Measurements from ENCODE around the gene FAM171A2.
"Not testable (repeated sequence)": the region's sequence is repeated elsewhere in the genome, so short reads cannot be mapped to it uniquely, and the experiment has no call there.

The FAM171A2 gene

DNA sequence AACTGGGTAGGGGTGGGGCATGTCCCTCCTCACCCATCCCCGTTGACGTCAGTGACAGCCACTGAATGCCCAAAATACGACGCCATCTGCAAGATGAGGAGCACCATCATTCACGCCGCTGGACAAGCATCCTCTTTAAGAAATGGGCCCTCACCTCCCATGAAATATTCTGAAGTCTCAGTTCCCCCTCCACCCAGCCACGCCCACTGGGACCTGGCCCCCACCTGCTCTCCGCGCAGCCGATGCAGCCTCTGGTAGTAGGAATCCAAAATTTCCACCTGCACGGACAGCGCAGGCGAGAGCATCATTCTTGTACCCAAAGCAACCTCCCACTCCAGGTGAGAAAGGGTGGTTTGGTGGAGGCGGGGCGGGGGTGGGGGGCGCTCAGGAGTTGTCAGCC lies 20.2 kb upstream of the FAM171A2 start:
- no peak for DNase-seq (ENCODE audit: low spot score)

DNA sequence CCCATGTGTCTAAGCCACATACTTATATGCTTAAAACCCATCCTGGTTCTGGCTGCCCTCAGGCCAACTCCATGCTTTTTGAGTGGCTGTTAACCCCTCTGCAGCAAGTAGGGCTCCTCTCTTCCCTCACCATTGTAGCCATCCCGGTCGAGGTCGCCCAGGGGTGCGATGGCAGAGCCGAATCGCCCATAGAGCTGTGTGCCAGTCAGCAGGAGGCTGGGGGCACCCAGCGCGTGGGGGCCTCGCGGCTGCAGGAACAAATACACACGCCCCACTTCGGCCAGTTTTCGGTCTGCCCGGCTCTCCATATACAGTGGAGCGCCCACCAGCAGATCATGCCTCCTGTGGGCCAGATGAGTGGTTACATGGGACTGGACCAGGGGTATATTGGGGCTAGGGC lies 19.7 kb upstream of the FAM171A2 start:
- no peak for DNase-seq (ENCODE audit: low spot score)

DNA sequence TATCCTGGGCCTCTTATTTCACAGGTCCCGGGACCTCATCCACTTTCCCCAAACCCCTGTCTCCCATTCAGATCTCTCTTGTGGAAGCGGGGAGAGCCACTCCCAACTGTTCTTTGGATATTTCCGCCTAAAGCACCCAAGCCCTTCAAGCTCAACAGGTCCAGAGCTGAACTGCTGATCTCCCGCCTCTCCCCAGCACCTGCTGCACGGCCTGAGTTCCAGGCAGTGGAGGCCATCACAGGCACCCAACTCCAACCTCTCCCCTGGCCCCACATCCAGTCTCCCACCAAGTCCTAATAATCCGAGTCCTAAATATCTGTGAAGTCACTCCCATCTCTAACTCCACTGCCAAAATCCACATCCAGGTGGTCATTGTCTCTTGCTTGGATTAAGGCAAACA lies 19.3 kb upstream of the FAM171A2 start:
- no peak for DNase-seq (ENCODE audit: low spot score)

DNA sequence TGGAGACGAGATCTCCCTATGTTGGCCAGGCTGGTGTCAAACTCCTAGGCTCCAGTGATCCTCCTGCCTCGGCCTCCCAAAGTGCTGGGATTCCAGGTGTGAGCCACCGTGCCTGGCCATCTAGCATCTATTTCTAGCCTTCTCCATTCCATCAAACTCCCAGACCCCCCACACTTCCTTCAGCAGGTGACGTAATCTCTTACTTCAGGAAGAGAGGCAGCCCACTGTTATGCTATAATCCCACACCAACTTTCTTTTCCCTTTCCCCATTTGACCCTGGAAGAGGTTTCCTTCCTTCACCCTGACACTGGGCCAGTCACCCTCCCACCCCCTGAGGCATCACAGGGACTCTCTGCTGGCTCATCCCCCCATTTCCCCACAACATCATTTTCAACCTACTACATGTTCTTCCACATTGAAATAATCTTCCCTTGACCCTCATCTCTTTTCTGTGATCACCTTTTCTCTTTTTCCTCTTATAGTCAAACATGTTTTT lies 18.2 kb upstream of the FAM171A2 start:
- DNase-seq (ENCODE audit: low spot score), result peak; percentile 20

DNA sequence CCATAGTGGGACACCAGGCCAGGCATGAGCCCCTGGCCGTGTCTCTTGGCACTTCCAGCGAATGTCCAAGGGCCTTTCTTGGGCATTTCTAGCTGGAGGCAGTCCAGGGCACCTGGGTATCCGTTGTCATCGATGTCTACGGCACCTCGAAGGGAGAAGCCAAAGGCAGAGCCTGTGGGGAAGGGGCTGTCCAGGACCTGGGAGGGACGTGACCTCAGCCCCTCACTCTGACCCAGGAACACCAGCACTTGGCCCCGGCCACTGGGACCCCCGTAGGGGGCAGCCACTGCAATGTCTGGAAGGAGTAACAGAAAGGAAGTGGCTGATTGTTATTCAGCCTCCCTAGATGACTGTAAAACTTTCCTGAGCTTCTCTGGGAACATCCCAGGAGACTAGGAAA lies 17.1 kb upstream of the FAM171A2 start:
- DNase-seq (ENCODE audit: low spot score), result no peak

DNA sequence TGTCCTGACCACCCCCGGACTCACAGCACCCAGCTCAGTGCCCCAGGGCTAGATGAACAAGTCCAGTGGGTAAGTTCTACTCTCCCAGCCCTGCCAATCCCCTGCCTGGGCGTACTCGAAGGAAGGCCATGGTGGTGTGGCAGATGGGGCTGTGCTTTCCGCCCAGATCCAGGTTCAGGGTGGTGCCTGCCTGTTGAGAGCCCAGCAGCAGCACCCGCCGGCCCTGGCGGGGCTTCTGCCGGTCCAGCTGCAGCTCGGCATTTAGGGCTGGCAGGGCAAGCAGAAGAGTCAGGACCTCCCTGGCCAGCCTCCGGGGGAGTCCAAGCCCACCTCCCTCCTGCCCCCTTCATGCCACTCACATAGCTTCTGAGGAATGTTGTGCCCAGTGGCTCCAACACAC lies 16.2 kb upstream of the FAM171A2 start:
- no peak for DNase-seq (ENCODE audit: low spot score)

DNA sequence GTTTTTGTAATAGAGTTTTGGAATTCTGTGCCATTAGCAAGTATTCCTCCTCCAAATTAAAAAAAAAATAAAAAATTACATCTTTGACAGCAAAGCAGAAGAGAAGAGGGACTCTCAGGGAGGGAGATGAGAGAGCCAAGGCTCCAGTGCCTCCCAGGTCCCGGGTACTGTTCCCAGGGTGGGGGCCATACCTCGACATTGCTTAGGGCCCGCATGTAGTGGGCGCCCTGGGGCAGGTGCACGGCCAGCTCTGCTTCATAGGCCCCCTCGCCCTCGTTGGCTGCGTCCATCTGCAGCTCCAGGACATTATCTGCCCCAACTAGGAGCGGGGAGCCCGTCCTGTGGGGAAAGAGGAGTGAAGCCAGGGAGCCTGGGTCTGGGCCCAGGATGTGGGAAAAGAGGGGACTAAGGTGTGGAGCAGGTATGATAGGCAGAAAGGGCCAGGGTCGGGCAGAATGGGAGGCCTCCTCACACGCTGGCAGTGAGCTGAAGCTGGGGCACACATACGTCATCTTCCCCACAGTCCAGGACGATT lies 14.6 kb upstream of the FAM171A2 start:
- DNase-seq (ENCODE audit: low spot score), result no peak

DNA sequence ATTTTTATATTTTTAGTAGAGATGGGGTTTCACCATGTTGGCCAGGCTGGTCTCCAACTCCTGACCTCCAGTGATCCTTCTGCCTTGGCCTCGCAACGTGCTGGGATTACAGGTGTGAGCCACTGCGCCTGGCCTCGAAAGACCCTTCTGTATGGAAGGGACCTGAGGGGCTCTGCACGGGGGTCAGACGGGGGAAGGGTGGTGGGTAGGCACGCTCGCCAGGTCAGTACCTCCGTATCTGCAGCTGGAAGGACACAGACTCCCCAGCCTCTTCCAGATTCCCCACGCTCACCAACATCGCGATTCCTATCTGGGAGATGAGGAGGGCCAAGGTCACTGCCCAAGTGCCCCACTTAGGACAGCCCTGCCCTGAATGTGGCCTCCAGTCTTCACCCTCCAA lies 13.1 kb upstream of the FAM171A2 start:
- no peak for DNase-seq (ENCODE audit: low spot score)

DNA sequence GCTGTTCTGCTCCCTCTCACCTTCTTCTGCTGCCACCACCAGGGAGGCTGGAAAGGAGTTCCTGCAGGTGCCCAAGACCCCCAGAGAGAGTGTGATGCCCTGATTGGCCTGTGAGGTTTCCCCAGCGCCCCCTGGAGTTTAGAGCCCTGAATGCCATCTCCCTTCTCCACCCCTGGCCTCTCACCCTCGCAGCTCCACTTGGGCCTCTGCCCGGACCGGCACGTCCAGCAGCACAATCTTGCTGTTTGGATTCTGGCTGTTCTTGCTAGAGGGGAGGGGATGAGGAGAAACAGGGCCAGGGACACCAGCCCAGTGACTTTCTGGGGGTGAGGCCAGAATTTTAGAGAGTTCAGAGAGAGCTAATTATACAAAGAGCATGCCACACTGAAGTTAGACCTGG lies 12.5 kb upstream of the FAM171A2 start:
- peak; percentile 80 for DNase-seq (ENCODE audit: low spot score)

DNA sequence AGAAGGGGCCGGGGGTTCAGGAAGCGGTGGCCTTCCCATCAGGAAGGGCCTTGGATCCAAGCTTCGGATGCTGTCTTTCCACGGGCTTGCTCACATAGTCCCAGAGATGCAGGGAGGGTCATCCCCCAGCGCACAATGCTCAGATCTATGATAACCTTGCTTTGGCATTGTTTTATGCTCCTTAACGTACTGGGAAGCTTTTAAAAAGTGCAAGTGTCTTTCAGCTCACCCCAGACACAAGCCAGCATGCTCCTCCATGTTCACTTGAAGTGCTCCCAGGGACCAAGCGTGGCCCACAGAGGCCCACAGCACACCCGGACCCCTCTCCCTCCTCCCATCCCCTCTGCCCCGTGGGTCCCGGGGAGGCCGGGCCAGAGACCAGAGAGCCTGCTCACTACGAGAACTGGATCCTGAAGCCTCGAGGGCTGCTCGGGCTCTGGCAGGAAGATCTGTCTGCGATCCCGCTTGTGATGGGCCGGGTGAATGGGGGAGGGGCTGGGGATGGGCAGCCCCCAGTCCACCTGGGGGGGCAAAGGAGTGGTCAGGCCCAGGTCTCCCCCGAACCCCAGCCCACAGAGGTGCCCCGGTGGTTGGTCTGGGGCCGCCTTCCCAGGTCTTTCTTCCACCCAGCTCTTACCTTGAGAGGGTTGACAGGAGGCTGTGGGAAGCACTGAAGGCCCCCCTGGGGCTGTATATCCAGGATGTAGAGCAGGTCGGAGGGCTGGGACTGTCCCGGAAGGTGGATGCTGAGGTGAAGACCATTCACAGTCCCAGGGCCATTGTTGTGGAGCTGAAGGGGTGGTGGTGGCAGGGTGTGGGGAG lies 11.8 kb upstream of the FAM171A2 start:
- peak; percentile 47 for DNase-seq (ENCODE audit: low spot score)

DNA sequence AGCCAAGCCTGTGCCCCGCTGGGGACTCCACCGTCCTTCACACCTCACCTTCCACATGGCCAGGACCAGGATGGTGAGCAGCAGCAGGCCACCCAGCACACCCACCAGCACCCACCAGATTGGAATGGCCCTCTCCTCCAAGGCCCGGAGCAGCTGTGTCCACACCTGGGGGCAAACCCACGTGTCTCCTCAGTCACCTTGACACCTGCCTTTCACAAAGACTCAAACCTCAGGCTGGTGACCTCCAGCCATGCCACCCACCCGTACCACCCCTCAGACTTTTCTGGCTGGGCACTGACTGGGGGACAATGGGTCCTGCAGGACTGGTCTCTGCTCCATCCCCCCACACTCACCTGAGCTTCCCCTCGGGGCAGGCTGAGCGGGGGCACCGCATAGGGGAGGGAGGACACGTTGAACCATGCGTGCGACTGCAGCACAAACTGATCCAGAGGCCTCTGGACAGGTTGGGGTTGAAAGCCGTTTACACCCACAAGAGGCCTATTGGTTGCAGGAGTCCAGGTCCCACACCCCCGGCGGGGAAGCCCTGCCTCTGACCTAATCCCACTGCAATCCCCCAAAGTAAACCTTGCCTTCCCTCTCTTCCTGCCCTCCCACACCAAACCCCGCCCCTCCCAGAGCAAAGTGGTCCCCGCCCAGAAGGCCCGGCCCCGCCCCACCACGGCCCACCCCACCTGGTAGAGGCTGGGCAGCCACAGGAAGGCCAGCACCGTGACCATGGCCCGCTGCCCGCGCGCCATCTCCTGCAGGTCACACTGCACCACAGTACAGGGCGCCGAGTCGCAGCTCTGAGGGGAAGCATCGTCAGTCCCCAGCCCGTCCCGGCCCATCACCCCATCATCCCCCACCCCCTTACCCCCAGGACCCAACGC lies 10.9 kb upstream of the FAM171A2 start:
- DNase-seq (ENCODE audit: low spot score), result no peak

DNA sequence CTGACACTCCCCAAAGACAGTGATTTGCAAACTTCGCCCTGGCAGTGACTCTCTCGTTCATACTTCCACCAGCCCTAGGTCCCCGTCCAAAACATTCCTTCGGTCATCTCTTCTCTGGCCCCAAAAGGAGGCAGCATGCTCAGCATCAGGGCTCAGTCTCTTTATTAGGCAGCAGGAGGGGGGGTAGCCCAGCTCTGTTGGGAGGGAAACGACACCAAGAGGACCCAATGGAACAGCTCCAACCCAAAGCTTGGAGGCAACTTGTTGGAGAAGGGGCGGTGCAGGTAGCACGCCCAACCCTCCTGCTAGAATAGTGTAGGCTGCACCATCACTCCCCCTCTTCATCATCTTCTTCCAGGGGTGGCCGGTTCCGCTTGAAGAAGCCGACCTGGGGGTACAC lies 8.4 kb upstream of the FAM171A2 start:
- no peak for DNase-seq (ENCODE audit: low spot score)

DNA sequence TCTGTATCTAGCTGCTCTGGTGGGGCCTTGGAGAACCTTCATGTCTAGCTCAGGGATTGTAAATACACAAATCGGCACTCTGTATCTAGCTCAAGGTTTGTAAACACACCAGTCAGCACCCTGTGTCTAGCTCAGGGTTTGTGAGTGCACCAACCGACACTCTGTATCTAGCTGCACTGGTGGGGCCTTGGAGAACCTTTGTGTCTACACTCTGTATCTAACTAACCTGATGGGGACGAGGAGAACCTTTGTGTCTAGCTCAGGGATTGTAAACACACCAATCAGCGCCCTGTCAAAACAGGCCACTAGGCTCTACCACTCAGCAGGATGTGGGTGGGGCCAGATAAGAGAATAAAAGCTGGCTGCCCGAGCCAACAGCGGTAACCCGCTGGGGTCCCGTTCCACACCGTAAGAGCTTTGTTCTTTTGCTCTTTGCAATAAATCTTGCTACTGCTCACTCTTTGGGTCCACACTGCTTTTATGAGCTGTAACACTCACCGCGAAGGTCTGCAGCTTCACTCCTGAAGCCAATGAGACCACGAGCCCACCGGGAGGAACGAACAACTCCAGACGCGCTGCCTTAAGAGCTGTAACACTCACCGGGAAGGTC lies 5.9 kb upstream of the FAM171A2 start:
- not testable (repeated sequence) for DNase-seq (ENCODE audit: low spot score)

DNA sequence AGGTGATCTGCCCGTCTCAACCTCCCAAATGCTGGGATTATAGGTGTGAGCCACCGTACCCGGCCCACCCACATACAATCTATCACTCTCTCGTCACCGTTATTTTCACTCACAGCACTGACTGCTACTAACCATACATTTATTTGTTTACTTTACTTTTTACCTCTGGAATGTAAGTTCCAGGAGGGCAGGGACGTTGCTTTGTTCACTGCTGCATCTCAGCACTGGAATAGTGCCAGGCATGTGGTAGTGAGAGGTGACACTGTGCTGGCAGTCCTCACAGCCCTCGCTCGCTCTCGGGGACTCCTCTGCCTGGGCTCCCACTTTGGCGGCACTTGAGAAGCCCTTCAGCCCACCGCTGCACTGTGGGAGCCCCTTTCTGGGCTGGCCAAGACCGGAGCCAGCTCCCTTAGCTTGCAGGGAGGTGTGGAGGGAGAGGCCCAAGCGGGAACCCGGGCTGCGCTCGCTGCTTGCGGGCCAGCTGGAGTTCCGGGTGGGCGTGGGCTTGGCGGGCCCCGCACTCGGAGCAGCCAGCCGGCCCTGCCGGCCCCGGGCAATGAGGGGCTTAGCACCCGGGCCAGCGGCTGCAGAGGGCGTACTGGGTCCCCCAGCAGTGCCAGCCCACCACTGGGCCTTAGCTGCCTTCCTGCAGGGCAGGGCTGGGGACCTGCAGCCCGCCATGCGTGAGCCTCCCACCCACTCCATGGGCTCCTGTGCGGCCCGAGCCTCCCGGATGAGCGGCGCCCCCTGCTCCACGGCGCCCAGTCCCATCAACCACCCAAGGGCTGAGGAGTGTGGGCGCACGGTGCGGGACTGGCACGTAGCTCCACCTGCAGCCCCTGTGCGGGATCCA lies 5.0 kb upstream of the FAM171A2 start:
- not testable (repeated sequence) for DNase-seq (ENCODE audit: low spot score)

DNA sequence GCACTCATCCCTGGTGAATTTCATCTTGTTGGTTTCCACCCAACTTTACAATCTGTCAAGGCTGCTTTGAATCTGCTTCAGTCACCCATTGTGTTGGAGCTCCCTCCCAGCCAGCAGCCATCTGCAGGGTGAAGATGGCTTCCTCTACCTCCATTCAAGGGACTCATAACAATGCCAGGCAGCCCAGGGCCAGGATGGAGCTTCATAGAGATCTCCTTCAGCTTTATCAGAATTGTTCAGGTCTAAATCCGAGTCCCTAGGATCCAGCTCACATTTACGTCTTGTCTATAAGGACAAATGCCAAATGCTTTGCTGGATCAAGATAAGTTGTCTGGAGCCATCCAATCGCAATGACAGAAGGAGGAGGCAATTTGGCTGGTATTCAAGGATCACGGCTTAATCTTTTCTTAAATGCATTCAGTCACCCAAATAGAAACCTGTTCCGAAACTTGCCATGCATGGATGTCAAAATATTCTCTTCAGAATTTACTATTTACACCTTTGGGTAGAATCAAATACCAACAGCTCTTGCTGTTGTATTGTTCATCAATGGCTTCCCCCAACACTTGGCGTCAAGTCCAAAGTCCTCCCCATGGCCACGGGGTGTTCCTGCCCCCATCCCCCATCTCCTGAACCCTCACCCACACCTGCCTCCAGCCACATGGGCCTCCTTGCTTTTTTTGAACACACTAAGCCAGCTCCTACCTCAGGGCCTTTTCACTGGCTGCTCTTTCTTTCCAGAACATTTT lies 3.8 kb upstream of the FAM171A2 start:
- DNase-seq (ENCODE audit: low spot score), result peak; percentile 71

DNA sequence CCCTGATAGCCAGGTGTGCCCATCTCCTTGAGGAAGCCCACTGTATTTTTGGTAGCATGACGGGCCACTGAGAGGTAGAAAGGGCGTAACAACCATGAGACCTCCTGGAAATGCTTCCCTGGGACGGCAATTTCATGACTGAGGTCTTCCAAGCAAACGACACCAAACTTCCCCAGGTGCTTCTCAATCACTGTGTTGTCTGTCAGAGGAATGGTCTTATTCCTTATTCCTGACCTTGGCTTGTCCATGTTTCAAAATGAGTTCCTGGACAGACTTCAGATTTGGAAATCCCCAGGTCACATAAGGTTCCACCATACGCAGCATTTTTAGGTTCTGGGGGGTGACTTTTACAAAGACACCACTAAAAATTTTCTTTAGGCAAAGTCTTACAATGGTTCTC lies 1.4 kb upstream of the FAM171A2 start:
- DNase-seq (ENCODE audit: low spot score), result not testable (repeated sequence)

DNA sequence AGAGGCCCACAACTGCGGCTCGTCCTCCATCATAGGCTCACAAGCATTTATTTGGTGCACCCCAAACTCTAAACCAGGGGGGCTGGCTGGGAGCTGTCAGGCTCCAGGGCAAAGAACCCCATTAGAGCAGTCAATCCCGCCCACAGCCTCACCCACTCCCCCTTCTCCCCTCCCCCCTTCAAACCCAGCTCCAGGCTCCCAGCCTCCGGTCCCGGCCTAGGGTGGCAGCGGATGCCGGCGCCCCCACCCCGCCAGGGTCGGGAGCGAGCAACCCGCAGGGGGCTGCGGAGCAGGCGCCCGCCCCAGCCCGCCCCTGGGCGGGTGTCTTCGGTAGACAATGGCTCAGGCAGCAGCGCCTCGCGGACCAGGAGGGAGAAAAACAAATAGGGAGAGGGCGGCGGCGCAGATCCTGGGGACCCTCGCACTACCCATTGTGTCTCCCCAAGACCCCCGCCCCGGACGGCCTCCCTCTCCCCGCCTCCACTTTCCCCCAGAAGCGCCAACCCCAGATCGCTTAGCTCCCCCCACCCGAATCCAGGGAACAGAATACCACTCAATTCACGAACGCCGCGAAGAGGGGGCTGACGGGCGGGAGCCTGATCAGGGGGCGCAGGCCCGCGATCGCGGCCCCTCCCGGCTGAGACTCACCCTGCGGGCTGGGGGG lies 572 bp downstream of the FAM171A2 start:
- DNase-seq (ENCODE audit: low spot score), result peak; percentile 87

DNA sequence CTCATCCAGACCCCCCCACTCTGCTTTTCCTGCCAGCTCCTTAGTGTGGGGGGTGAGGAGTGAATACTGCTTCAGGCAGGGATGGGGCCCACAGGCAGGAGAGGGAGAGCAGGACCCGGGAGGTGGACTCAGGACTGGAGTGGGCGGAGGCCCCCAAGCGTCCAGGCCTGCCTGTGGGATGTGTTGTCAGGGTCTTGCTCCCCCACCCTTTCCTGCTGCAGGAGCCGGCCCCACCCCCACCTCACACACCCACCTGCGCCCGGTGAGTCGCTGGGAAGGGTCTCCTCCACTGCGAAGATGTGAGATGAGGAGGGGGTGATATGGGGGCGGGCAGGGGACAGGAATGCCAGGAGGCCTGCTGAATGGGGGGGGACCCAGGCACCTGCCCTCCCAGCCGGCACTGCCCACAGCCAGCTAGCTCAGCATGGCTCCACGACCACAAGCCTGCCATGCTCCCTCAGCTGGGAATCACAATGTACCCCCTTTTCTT lies 1.1 kb downstream of the FAM171A2 start:
- no peak for DNase-seq (ENCODE audit: low spot score)

DNA sequence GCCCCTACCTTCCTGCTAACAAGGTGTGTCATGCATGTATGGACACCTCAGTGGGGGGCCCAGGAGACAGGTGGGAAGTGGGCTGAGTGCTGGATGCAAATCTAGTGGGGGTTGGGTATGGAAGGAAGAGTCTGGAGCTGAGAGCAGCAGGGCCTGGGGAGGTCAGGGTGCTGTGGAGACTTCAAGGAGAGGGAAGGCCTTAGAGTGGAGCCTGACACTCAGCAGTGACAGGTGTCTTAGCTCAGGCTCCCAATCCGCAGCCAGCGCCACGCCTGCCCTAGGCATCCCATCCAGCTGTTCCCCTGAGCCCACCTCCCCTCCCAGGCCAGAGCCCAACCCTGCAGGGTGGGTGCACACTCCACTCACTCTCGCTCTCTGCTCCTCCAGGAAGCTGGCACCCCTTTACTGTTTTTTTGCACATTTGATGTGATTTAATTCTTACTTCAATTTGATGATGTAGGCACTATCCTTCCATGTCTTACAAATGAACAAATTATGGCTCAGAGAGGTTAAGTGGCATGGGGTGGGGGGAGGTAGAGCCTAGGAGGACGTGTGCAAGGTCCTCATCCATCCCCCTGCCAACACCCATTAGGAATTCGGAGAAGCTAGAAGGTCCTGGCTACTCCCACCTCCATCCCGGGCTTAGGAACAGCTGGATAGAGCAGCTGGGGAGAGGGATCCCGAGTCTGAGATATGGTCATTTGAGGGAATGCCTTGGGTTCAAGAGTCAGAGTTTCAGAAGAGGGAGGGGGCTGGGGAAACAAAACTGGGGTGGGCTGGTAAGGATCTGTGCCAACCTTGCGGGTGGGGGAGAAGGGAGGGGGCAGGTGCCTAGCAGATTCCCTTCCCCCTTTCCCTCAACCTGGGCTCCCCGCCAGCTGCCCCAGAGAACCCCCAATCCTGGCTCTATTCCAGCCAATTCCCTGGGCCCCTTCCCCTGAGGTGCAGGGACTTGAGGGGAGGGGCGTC lies 2.1 kb downstream of the FAM171A2 start:
- no peak for DNase-seq (ENCODE audit: low spot score)

Data from D341Med (cell line).